CD4-positive, alpha-beta T cell (primary cell): ENCODE data around the gene ANKRD13B. TPM values are rescaled to one million over a fixed set of nuclear protein-coding genes. Genes with fewer than 3 reads are reported as not detected.
"Not testable (repeated sequence)": the region's sequence is repeated elsewhere in the genome, so short reads cannot be mapped to it uniquely, and the experiment has no call there.

Experiments used
- ATAC-seq: fragments of 200-7000 bp; cut with Tn5 transposase; one replicate; pipeline ENCODE4 v1.10.0; 2022; ENCODE audit warnings: mild to moderate bottlenecking; ENCODE audit not compliant: poor library complexity
- CTCF ChIA-PET: fragments of 350-600 bp; sonication (Branson Sonifier 250); formaldehyde crosslinking; loops from one replicate; lab custom pipeline; 2021; ENCODE audit warnings: antibody characterized with exemption, inconsistent platforms; lab: Charles Lee
- POLR2A ChIA-PET: fragments of 350-600 bp; sonication (Branson Sonifier 250); formaldehyde crosslinking; loops from one replicate; lab custom pipeline; 2021; ENCODE audit warnings: antibody characterized with exemption, inconsistent platforms; lab: Charles Lee
- DNase-seq, 14 experiments: peaks; one replicate each; pipeline ENCODE4 v3.0.0-alpha.2; 2013 to 2020; ENCODE audit warnings: mixed read lengths in 2 of 14
- H3K27ac ChIP-seq, 2 donors: one replicate each; pipeline versions ENCODE4 v1.5.1 to v1.7.0; 2013; ENCODE audit warnings: low read length in 2 of 2, low read depth in 1 of 2, mild to moderate bottlenecking in 1 of 2
- H3K27me3 ChIP-seq, 2 experiments: 1 replicate in 1 of 2; 2 replicates in 1 of 2; pipeline versions ENCODE4 v1.6.1 to v1.7.0; 2013; ENCODE audit warnings: low read length in 2 of 2, control low read depth in 1 of 2, mild to moderate bottlenecking in 1 of 2, moderate library complexity in 1 of 2; ENCODE audit not compliant: insufficient read depth in 2 of 2, control insufficient read depth in 1 of 2
- H3K36me3 ChIP-seq: one replicate; pipeline ENCODE4 v1.6.1; 2013; ENCODE audit warnings: low read length, control low read depth; ENCODE audit not compliant: insufficient read depth
- H3K4me1 ChIP-seq: one replicate; pipeline ENCODE4 v1.6.1; 2013; ENCODE audit warnings: low read length, control low read depth; ENCODE audit not compliant: insufficient read depth
- H3K4me3 ChIP-seq: one replicate; pipeline ENCODE4 v1.5.1; 2013; ENCODE audit warnings: mild to moderate bottlenecking, low read length, moderate library complexity
- H3K9me3 ChIP-seq, 2 experiments: 1 replicate in 1 of 2; 2 replicates in 1 of 2; pipeline versions ENCODE4 v1.6.1 to v1.7.0; 2013; ENCODE audit warnings: low read length in 2 of 2, mild to moderate bottlenecking in 2 of 2, control low read depth in 1 of 2, moderate library complexity in 1 of 2; ENCODE audit not compliant: control insufficient read depth in 1 of 2, insufficient read depth in 1 of 2
- H3K27ac Mint-ChIP-seq: one replicate; pipeline ENCODE4 v1.8.0; 2020; ENCODE audit warnings: mixed read lengths
- H3K27me3 Mint-ChIP-seq: one replicate; pipeline ENCODE4 v1.8.0; 2021; ENCODE audit warnings: mixed read lengths
- H3K36me3 Mint-ChIP-seq: one replicate; pipeline ENCODE4 v1.8.0; 2021; ENCODE audit warnings: low read depth, mixed read lengths
- H3K4me1 Mint-ChIP-seq: one replicate; pipeline ENCODE4 v1.8.0; 2021; ENCODE audit warnings: low read depth, mixed read lengths
- H3K4me3 Mint-ChIP-seq: one replicate; pipeline ENCODE4 v1.8.0; 2020; ENCODE audit warnings: mild to moderate bottlenecking, mixed read lengths
- H3K9me3 Mint-ChIP-seq: one replicate; pipeline ENCODE4 v1.8.0; 2020; ENCODE audit warnings: mixed read lengths
- intact Hi-C, 2 experiments: fragments of 100-400 bp; cut with DNase I in 1 of 2; cut with micrococcal nuclease in 1 of 2; formaldehyde crosslinking; loops; one replicate each; pipeline versions ENCODE4 v1.15.1 to v1.9.0; 2023 to 2025; cut with DNase I, micrococcal nuclease
- total RNA-seq, 174 experiments: library from RNA in 2 of 174; stranded (reverse) in 2 of 174; gene quantifications; one replicate each; pipeline ENCODE4 v1.2.3 and lab custom pipeline; 2021 to 2026
- TF ChIP-seq, protein P1 (sequence below): fragments of 200-600 bp; IDR thresholded peaks from one replicate; pipeline ENCODE4 v1.8.0; 2022; ENCODE audit warnings: antibody characterized with exemption, mild to moderate bottlenecking

ANKRD13B gene
- total RNA-seq, 2 experiments from 2014 or later = 2.1 to 3.0 TPM

DNA sequence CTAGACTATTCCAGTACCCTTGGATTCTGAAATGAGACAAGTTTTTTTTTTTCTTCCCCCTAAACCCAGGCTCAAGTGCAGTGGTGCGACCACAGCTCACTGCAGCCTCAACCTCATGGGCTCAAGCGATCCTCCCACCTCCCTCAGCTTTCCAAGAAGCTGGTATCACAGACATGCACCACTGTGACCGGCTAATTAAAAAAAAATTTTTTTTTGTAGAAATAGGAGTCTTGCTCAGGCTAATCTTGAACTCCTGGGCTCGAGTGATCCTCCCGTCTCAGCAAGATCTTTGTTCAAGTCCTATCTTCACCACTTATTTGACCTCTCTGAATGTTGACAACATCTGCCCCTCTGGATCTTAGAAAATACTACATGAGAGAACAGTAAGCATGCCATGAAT is 56.4 kb downstream of the ANKRD13B start:
- Mint-ChIP-seq H3K36me3 (peaks cover 75% of the 10 kb centered on the region), H3K27me3 (no peaks in the 10 kb centered on the region), H3K27ac (no peak overlapping the region), H3K4me1 (no peaks in the 10 kb centered on the region), H3K9me3 (no peaks in the 10 kb centered on the region), H3K4me3 (no peak overlapping the region)
- no peak for ATAC-seq
- no peaks in the 10 kb centered on the region for H3K27me3 ChIP-seq
- TF ChIP-seq, protein P1, sequence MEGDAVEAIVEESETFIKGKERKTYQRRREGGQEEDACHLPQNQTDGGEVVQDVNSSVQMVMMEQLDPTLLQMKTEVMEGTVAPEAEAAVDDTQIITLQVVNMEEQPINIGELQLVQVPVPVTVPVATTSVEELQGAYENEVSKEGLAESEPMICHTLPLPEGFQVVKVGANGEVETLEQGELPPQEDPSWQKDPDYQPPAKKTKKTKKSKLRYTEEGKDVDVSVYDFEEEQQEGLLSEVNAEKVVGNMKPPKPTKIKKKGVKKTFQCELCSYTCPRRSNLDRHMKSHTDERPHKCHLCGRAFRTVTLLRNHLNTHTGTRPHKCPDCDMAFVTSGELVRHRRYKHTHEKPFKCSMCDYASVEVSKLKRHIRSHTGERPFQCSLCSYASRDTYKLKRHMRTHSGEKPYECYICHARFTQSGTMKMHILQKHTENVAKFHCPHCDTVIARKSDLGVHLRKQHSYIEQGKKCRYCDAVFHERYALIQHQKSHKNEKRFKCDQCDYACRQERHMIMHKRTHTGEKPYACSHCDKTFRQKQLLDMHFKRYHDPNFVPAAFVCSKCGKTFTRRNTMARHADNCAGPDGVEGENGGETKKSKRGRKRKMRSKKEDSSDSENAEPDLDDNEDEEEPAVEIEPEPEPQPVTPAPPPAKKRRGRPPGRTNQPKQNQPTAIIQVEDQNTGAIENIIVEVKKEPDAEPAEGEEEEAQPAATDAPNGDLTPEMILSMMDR = no peak
- intact Hi-C loops = no loop called here
- no peak overlapping the region for H3K27ac ChIP-seq
- no peak for DNase-seq
- H3K9me3 ChIP-seq = no peaks in the 10 kb centered on the region
- peaks cover 84% of the 10 kb centered on the region for H3K36me3 ChIP-seq
- no peak overlapping the region for H3K4me3 ChIP-seq
- H3K4me1 ChIP-seq = no peaks in the 10 kb centered on the region
- POLR2A ChIA-PET = no interaction called here
- CTCF ChIA-PET = interaction anchor here (2.3 kb wide), 1 partner anchor 10 kb away, joined by 6 read pairs; no protein-coding TSS in a partner anchor

DNA sequence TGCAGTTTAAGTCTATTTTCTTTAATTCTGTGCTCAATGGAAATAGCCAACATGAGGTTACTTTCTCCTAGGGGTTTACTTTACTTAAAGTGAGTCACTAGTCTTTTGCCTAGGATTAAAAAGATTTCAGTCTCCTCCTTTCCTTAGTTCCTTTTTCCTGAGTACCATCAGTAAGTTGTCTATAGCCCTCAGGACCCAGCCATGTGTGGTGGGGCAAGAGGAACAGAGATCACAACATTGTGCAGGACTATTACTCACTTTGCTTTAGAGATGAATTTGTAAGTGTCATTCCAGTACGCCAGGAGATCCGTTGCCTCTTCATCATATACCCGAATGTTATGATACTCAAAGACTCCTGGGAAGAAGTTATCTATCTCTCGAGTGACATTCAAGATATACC is 57.5 kb downstream of the ANKRD13B start:
- Mint-ChIP-seq H3K4me1 (no peaks in the 10 kb centered on the region), H3K36me3 (peaks cover 77% of the 10 kb centered on the region), H3K4me3 (no peak overlapping the region), H3K9me3 (no peaks in the 10 kb centered on the region), H3K27ac (peak overlapping the region; percentile 12), H3K27me3 (no peaks in the 10 kb centered on the region)
- intact Hi-C loops = no loop called here
- peaks cover 85% of the 10 kb centered on the region for H3K36me3 ChIP-seq
- no peak overlapping the region for H3K4me3 ChIP-seq
- no peaks in the 10 kb centered on the region for H3K27me3 ChIP-seq
- no peak for DNase-seq
- POLR2A ChIA-PET = no interaction called here
- H3K9me3 ChIP-seq = no peaks in the 10 kb centered on the region
- ATAC-seq = no peak
- no peaks in the 10 kb centered on the region for H3K4me1 ChIP-seq
- CTCF ChIA-PET = interaction anchor here (2.3 kb wide), 1 partner anchor 11 kb away, joined by 6 read pairs; no protein-coding TSS in a partner anchor
- TF ChIP-seq, protein P1 = no peak
- H3K27ac ChIP-seq = no peak overlapping the region

DNA sequence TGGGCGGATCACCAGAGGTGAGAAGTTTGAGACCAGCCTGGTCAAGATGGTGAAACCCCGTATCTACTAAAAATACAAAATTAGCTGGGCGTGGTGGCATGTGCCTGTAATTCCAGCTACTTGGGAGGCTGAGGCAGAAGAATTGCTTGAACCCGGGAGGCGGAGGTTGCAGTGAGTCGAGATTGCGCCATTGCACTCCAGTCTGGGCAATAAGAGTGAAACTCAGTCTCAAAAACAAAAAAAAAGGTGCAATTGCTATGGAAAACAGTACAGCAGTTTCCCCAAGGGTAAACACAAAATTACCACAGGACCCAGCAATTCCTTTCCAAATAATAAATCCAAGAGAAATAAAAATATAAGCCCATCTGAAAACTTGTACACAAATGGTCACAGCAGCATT is 59.0 kb downstream of the ANKRD13B start:
- H3K36me3 Mint-ChIP-seq = peaks cover 84% of the 10 kb centered on the region
- peaks cover 86% of the 10 kb centered on the region for H3K36me3 ChIP-seq
- H3K4me1 ChIP-seq, ATAC-seq, H3K27ac ChIP-seq, intact Hi-C loops, H3K27me3 ChIP-seq, H3K27ac Mint-ChIP-seq, H3K4me3 ChIP-seq, H3K4me3 Mint-ChIP-seq, H3K9me3 Mint-ChIP-seq, H3K27me3 Mint-ChIP-seq, POLR2A ChIA-PET, DNase-seq, H3K4me1 Mint-ChIP-seq, H3K9me3 ChIP-seq: not testable (repeated sequence)
- CTCF ChIA-PET = interaction anchor here (0.8 to 1.1 kb wide), 2 partner anchors 11 to 34 kb away, joined by 3 read pairs; no protein-coding TSS in a partner anchor

DNA sequence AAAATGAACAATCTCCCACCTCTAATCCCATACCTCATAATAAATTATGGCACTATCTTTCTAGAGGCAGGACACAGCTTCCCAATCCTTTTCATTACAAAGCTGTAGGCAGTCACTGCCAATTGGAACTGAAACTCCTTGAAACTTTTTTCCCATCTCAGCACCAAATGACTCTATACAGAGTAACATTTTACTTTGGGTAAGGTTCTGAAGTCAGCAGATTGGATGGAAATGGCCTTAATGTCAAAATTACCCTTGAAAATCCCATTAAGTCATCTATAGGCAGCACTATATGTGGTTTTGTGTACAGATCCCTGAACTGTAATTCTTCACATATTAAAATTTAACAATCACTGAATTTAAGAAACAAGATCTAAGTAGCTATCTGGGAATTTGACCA is 60.0 kb downstream of the ANKRD13B start:
- Mint-ChIP-seq H3K36me3 (peaks cover 86% of the 10 kb centered on the region), H3K4me1 (peaks cover 5% of the 10 kb centered on the region), H3K9me3 (no peaks in the 10 kb centered on the region), H3K27me3 (no peaks in the 10 kb centered on the region), H3K27ac (peak overlapping the region; percentile 12), H3K4me3 (no peak overlapping the region)
- no peak overlapping the region for H3K4me3 ChIP-seq
- peaks cover 79% of the 10 kb centered on the region for H3K36me3 ChIP-seq
- TF ChIP-seq, protein P1 = no peak
- ChIA-PET CTCF (interaction anchor here (2.7 kb wide), 1 partner anchor 127 kb away, joined by 10 read pairs; no protein-coding TSS in a partner anchor), POLR2A (interaction anchor here (1.5 kb wide), 1 partner anchor 12 kb away, joined by 4 read pairs; no protein-coding TSS in a partner anchor)
- H3K9me3 ChIP-seq = no peaks in the 10 kb centered on the region
- no peak overlapping the region for H3K27ac ChIP-seq
- H3K27me3 ChIP-seq = no peaks in the 10 kb centered on the region
- intact Hi-C loops = no loop called here
- DNase-seq (no peak), ATAC-seq (no peak)
- no peaks in the 10 kb centered on the region for H3K4me1 ChIP-seq
